ENCODE results near the gene GABRE.
"Not testable (repeated sequence)": the region's sequence is repeated elsewhere in the genome, so short reads cannot be mapped to it uniquely, and the experiment has no call there.

Gene GABRE

GRCh38 chrX:151966236-151966635 lies 8.2 kb downstream of the GABRE start:
- no peak for DNase-seq

GRCh38 chrX:151962034-151962433 lies 12.4 kb downstream of the GABRE start:
- no peak for DNase-seq

- no peak for DNase-seq
These were observed 16.4 kb downstream of the GABRE start for GRCh38 chrX:151958101-151958500.

- DNase-seq: no peak
These were observed 19.7 kb downstream of the GABRE start for GRCh38 chrX:151954730-151955129.

- DNase-seq: no peak
These were observed 36.3 kb downstream of the GABRE start for GRCh38 chrX:151938172-151938571.

- no peak for DNase-seq
These were observed 39.1 kb downstream of the GABRE start for GRCh38 chrX:151935358-151935757.

GRCh38 chrX:151929126-151929525 lies 45.4 kb downstream of the GABRE start:
- no peak for DNase-seq

- no peak for DNase-seq
These were observed 50.8 kb downstream of the GABRE start for GRCh38 chrX:151923648-151924047.

GRCh38 chrX:151922692-151923091 lies 51.8 kb downstream of the GABRE start:
- DNase-seq: no peak

GRCh38 chrX:151921866-151922265 lies 52.6 kb downstream of the GABRE start:
- DNase-seq: no peak

GRCh38 chrX:151921292-151921691 lies 53.2 kb downstream of the GABRE start:
- no peak for DNase-seq

GRCh38 chrX:151920530-151920929 lies 53.9 kb downstream of the GABRE start:
- DNase-seq: no peak

GRCh38 chrX:151920101-151920500 lies 54.4 kb downstream of the GABRE start:
- DNase-seq: no peak

GRCh38 chrX:151919610-151920009 lies 54.9 kb downstream of the GABRE start:
- no peak for DNase-seq

- DNase-seq: not testable (repeated sequence)
These were observed 55.7 kb downstream of the GABRE start for GRCh38 chrX:151918736-151919135.

- no peak for DNase-seq
These were observed 61.7 kb downstream of the GABRE start, which contains the start of gene MAGEA4 for GRCh38 chrX:151912780-151913179. MAGEA4 (plus strand) TSS chrX:151912889; CDS start chrX:151923665, 10,776 bp downstream.

- no peak for DNase-seq
These were observed 62.3 kb downstream of the GABRE start for GRCh38 chrX:151912221-151912620.

GRCh38 chrX:151904989-151905388 lies 69.5 kb downstream of the GABRE start:
- no peak for DNase-seq
